Trophoblast cell (in vitro differentiated cells and primary cell): ENCODE data around the gene PRKCB.
"Not testable (repeated sequence)": the region's sequence is repeated elsewhere in the genome, so short reads cannot be mapped to it uniquely, and the experiment has no call there.

Source experiments
- DNase-seq, 2 donors: peaks; one replicate each; pipeline ENCODE4 v3.0.0-alpha.2; 2016
- H2AFZ ChIP-seq: 2 replicates; pipeline ENCODE4 v1.6.1; 2013; ENCODE audit warnings: low read length, moderate library complexity, mild to moderate bottlenecking; ENCODE audit not compliant: insufficient read depth, poor library complexity
- H2AK5ac ChIP-seq: 2 replicates; pipeline ENCODE4 v1.6.1; 2013; ENCODE audit warnings: mild to moderate bottlenecking, low read length
- H2BK120ac ChIP-seq: 2 replicates; pipeline ENCODE4 v1.6.1; 2013; ENCODE audit warnings: low read length, mild to moderate bottlenecking, moderate library complexity; ENCODE audit not compliant: insufficient read depth, poor library complexity
- H2BK12ac ChIP-seq: 2 replicates; pipeline ENCODE4 v1.6.1; 2013; ENCODE audit warnings: mild to moderate bottlenecking, low read length, moderate library complexity
- H2BK5ac ChIP-seq: 2 replicates; pipeline ENCODE4 v1.6.1; 2013; ENCODE audit warnings: low read length, low read depth, moderate library complexity, mild to moderate bottlenecking; ENCODE audit not compliant: poor library complexity
- H3K14ac ChIP-seq: 2 replicates; pipeline ENCODE4 v1.6.1; 2013; ENCODE audit warnings: mild to moderate bottlenecking, low read length
- H3K18ac ChIP-seq: 2 replicates; pipeline ENCODE4 v1.6.1; 2013; ENCODE audit warnings: mild to moderate bottlenecking, low read length
- H3K23ac ChIP-seq: 2 replicates; pipeline ENCODE4 v1.6.1; 2013; ENCODE audit warnings: low read length
- H3K27ac ChIP-seq: 2 replicates; pipeline ENCODE4 v1.5.1; 2013; ENCODE audit warnings: low read depth, mild to moderate bottlenecking, inconsistent platforms, low read length, moderate library complexity
- H3K27me3 ChIP-seq: 2 replicates; pipeline ENCODE4 v1.6.1; 2013; ENCODE audit warnings: inconsistent platforms, mild to moderate bottlenecking, low read length, moderate library complexity; ENCODE audit not compliant: insufficient read depth
- H3K36me3 ChIP-seq, 2 experiments: 1 replicate in 1 of 2; 2 replicates in 1 of 2; pipeline ENCODE4 v1.6.1; 2013; ENCODE audit warnings: low read length in 2 of 2, mild to moderate bottlenecking in 2 of 2, moderate library complexity in 1 of 2; ENCODE audit not compliant: insufficient read depth in 2 of 2, control insufficient read depth in 1 of 2
- H3K4ac ChIP-seq: 2 replicates; pipeline ENCODE4 v1.6.1; 2013; ENCODE audit warnings: low read depth, mild to moderate bottlenecking, low read length, moderate library complexity
- H3K4me1 ChIP-seq, 2 experiments: 1 replicate in 1 of 2; 2 replicates in 1 of 2; pipeline ENCODE4 v1.6.1; 2013; ENCODE audit warnings: low read length in 2 of 2, mild to moderate bottlenecking in 2 of 2, moderate library complexity in 1 of 2; ENCODE audit not compliant: insufficient read depth in 2 of 2, control insufficient read depth in 1 of 2
- H3K4me2 ChIP-seq: 2 replicates; pipeline ENCODE4 v1.6.1; 2013; ENCODE audit warnings: inconsistent platforms, mild to moderate bottlenecking, low read length, moderate library complexity
- H3K4me3 ChIP-seq: 2 replicates; pipeline ENCODE4 v1.5.1; 2013; ENCODE audit warnings: mild to moderate bottlenecking, low read depth, low read length, inconsistent platforms
- H3K79me1 ChIP-seq: one replicate; pipeline ENCODE4 v1.6.1; 2013; ENCODE audit warnings: low read length
- H3K79me2 ChIP-seq: 2 replicates; pipeline ENCODE4 v1.6.1; 2013; ENCODE audit warnings: low read length, mild to moderate bottlenecking; ENCODE audit not compliant: control insufficient read depth, insufficient read depth, poor library complexity
- H3K9ac ChIP-seq: 2 replicates; pipeline ENCODE4 v1.6.1; 2013; ENCODE audit warnings: mild to moderate bottlenecking, low read length
- H3K9me3 ChIP-seq: 2 replicates; pipeline ENCODE4 v1.6.1; 2013; ENCODE audit warnings: low read depth, mild to moderate bottlenecking, control low read depth, inconsistent platforms, low read length; ENCODE audit not compliant: insufficient read depth
- H4K12ac ChIP-seq: 2 replicates; pipeline ENCODE4 v1.6.1; 2013; ENCODE audit warnings: low read depth, mild to moderate bottlenecking, low read length, moderate library complexity
- H4K8ac ChIP-seq: 2 replicates; pipeline ENCODE4 v1.6.1; 2013; ENCODE audit warnings: low read depth, mild to moderate bottlenecking, low read length, moderate library complexity
- H4K91ac ChIP-seq: one replicate; pipeline ENCODE4 v1.6.1; 2013; ENCODE audit warnings: low read depth, mild to moderate bottlenecking, low read length, moderate library complexity
- WGBS: extraction: QIAGEN DNeasy Blood & Tissue Kit; methylation state at CpG from one replicate; pipeline ENCODE4 v1.1.7; 2013; ENCODE audit warnings: missing lambda C conversion rate; ENCODE audit not compliant: insufficient read length, insufficient coverage; ENCODE audit errors: extremely low coverage; 5-methylcytosine and 5-hydroxymethylcytosine counted together

The PRKCB gene

GRCh38 chr16:24013054-24013636 is 177.4 kb downstream of the PRKCB start:
- H3K27me3 ChIP-seq: no peaks in the 10 kb centered on the region
- no peak overlapping the region for H2BK5ac ChIP-seq
- no peak overlapping the region for H3K4me2 ChIP-seq
- no peak overlapping the region for H2AK5ac ChIP-seq
- no CpG with 5 or more reads among the region's 5 CpGs for WGBS
- no peaks in the 10 kb centered on the region for H3K79me1 ChIP-seq
- H3K4me1 ChIP-seq: no peaks in the 10 kb centered on the region
- H2AFZ ChIP-seq: no peak overlapping the region
- no peaks in the 10 kb centered on the region for H3K36me3 ChIP-seq
- no peak overlapping the region for H2BK120ac ChIP-seq
- no peaks in the 10 kb centered on the region for H3K79me2 ChIP-seq
- no peak overlapping the region for H4K8ac ChIP-seq
- H3K4ac ChIP-seq: no peak overlapping the region
- no peak overlapping the region for H3K14ac ChIP-seq
- no peak overlapping the region for H4K12ac ChIP-seq
- no peak overlapping the region for H3K23ac ChIP-seq
- no peak overlapping the region for H3K27ac ChIP-seq
- no peak overlapping the region for H3K4me3 ChIP-seq
- H3K18ac ChIP-seq: no peak overlapping the region
- no peaks in the 10 kb centered on the region for H3K9me3 ChIP-seq
- H4K91ac ChIP-seq: no peak overlapping the region
- H3K9ac ChIP-seq: no peak overlapping the region
- no peak overlapping the region for H2BK12ac ChIP-seq
- no peak for DNase-seq

- no peaks in the 10 kb centered on the region for H3K4me1 ChIP-seq
- H2BK120ac ChIP-seq: no peak overlapping the region
- no peak overlapping the region for H2AK5ac ChIP-seq
- no peak overlapping the region for H3K18ac ChIP-seq
- H3K23ac ChIP-seq: no peak overlapping the region
- H3K36me3 ChIP-seq: no peaks in the 10 kb centered on the region
- no peak overlapping the region for H4K8ac ChIP-seq
- H3K27ac ChIP-seq: no peak overlapping the region
- H3K4me3 ChIP-seq: no peak overlapping the region
- 100% methylated on average over 1 of the region's 9 CpGs for WGBS
- no peak overlapping the region for H2BK5ac ChIP-seq
- H3K14ac ChIP-seq: no peak overlapping the region
- H2AFZ ChIP-seq: no peak overlapping the region
- H3K4me2 ChIP-seq: no peak overlapping the region
- H4K91ac ChIP-seq: no peak overlapping the region
- no peak overlapping the region for H4K12ac ChIP-seq
- no peaks in the 10 kb centered on the region for H3K79me1 ChIP-seq
- no peak overlapping the region for H3K4ac ChIP-seq
- peak; percentile 12 to 18 for DNase-seq
- no peak overlapping the region for H2BK12ac ChIP-seq
- H3K9ac ChIP-seq: no peak overlapping the region
- H3K9me3 ChIP-seq: no peaks in the 10 kb centered on the region
- H3K27me3 ChIP-seq: no peaks in the 10 kb centered on the region
- H3K79me2 ChIP-seq: no peaks in the 10 kb centered on the region
These were observed 178.3 kb downstream of the PRKCB start for GRCh38 chr16:24013864-24014645.

GRCh38 chr16:24014955-24015354 is 179.2 kb downstream of the PRKCB start:
- H3K23ac ChIP-seq, H2BK12ac ChIP-seq, DNase-seq, H3K27ac ChIP-seq, H3K36me3 ChIP-seq, H4K12ac ChIP-seq, H3K4ac ChIP-seq, H3K4me2 ChIP-seq, H3K79me2 ChIP-seq, H2BK120ac ChIP-seq, H2BK5ac ChIP-seq, H3K14ac ChIP-seq, H2AK5ac ChIP-seq, H3K4me1 ChIP-seq, H3K9me3 ChIP-seq, H3K79me1 ChIP-seq, H3K9ac ChIP-seq, H2AFZ ChIP-seq, H3K4me3 ChIP-seq, H4K91ac ChIP-seq, H4K8ac ChIP-seq, H3K18ac ChIP-seq, H3K27me3 ChIP-seq: not testable (repeated sequence)
- WGBS: no CpG with 5 or more reads among the region's 7 CpGs

GRCh38 chr16:24015923-24016322 is 180.1 kb downstream of the PRKCB start:
- WGBS: no CpG with 5 or more reads among the region's 5 CpGs
- no peak overlapping the region for H3K4me2 ChIP-seq
- no peak overlapping the region for H2BK5ac ChIP-seq
- no peak overlapping the region for H3K27ac ChIP-seq
- H4K91ac ChIP-seq: no peak overlapping the region
- no peaks in the 10 kb centered on the region for H3K9me3 ChIP-seq
- H3K18ac ChIP-seq: no peak overlapping the region
- H3K9ac ChIP-seq: no peak overlapping the region
- no peak overlapping the region for H2AK5ac ChIP-seq
- H4K12ac ChIP-seq: no peak overlapping the region
- no peaks in the 10 kb centered on the region for H3K79me2 ChIP-seq
- no peak for DNase-seq
- H3K14ac ChIP-seq: no peak overlapping the region
- no peak overlapping the region for H2AFZ ChIP-seq
- H3K79me1 ChIP-seq: no peaks in the 10 kb centered on the region
- no peak overlapping the region for H3K23ac ChIP-seq
- H2BK120ac ChIP-seq: no peak overlapping the region
- no peaks in the 10 kb centered on the region for H3K4me1 ChIP-seq
- no peak overlapping the region for H3K4me3 ChIP-seq
- no peak overlapping the region for H3K4ac ChIP-seq
- no peak overlapping the region for H2BK12ac ChIP-seq
- H3K27me3 ChIP-seq: no peaks in the 10 kb centered on the region
- no peaks in the 10 kb centered on the region for H3K36me3 ChIP-seq
- no peak overlapping the region for H4K8ac ChIP-seq
